H1 (cell line): ENCODE results near the gene ACACA.

Experiments
- ASH2L ChIP-seq: fragments of 200-600, 300-600 bp; sonication (generic); IDR thresholded peaks from one replicate; pipeline ENCODE4 v1.7.1; 2017; ENCODE audit warnings: low read length
- ATF3 ChIP-seq: IDR thresholded peaks from 2 replicates; pipeline ENCODE4 v1.6.1; 2011; ENCODE audit warnings: low read depth, mild to moderate bottlenecking, low read length; ENCODE audit not compliant: insufficient read depth
- CHD2 ChIP-seq: IDR thresholded peaks from 2 replicates; pipeline ENCODE4 v1.6.1; 2012; ENCODE audit warnings: low read length, improper control_type of control experiment
- CTCF ChIP-seq, 3 experiments: IDR thresholded peaks; 1 replicate in 2 of 3; 2 replicates in 1 of 3; pipeline versions ENCODE4 v1.5.1 to v1.6.1; 2011; ENCODE audit warnings: low read length in 3 of 3, mild to moderate bottlenecking in 3 of 3, inconsistent platforms in 2 of 3, low read depth in 1 of 3, moderate library complexity in 1 of 3; ENCODE audit not compliant: insufficient read depth in 1 of 3; ENCODE audit errors: control extremely low read depth in 1 of 3
- EP300 ChIP-seq, 2 experiments: IDR thresholded peaks; 1 replicate in 1 of 2; 2 replicates in 1 of 2; pipeline ENCODE4 v1.6.1; 2011 to 2012; ENCODE audit warnings: low read depth in 2 of 2, low read length in 2 of 2, mild to moderate bottlenecking in 2 of 2, borderline replicate concordance in 1 of 2, inconsistent platforms in 1 of 2, moderate library complexity in 1 of 2
- EZH2 ChIP-seq: fragments of 200-600 bp; sonication (generic); IDR thresholded peaks from 2 replicates; pipeline ENCODE4 v1.7.1; 2012; ENCODE audit warnings: low read depth, mild to moderate bottlenecking, moderate library complexity, low read length, inconsistent platforms; ENCODE audit not compliant: severe bottlenecking
- GTF2F1 ChIP-seq: IDR thresholded peaks from 2 replicates; pipeline ENCODE4 v1.6.1; 2012; ENCODE audit warnings: low read depth, low read length, improper control_type of control experiment, borderline replicate concordance
- POLR2AphosphoS5 ChIP-seq: IDR thresholded peaks from 2 replicates; pipeline ENCODE4 v1.6.1; 2011; ENCODE audit warnings: low read depth, low read length
- RAD21 ChIP-seq, 2 experiments: IDR thresholded peaks in 1 of 2; conservative IDR thresholded peaks in 1 of 2; 2 replicates each; pipeline ENCODE4 v1.6.1; 2011; ENCODE audit warnings: low read depth in 2 of 2, low read length in 2 of 2, improper control_type of control experiment in 1 of 2, inconsistent platforms in 1 of 2, mild to moderate bottlenecking in 1 of 2, moderate library complexity in 1 of 2
- SP4 ChIP-seq: IDR thresholded peaks from 2 replicates; pipeline ENCODE4 v1.6.1; 2012; ENCODE audit warnings: low read length, inconsistent platforms
- TEAD4 ChIP-seq: IDR thresholded peaks from 2 replicates; pipeline ENCODE4 v1.6.1; 2012; ENCODE audit warnings: low read depth, low read length, inconsistent platforms, mixed read lengths
- USF2 ChIP-seq: IDR thresholded peaks from 2 replicates; pipeline ENCODE4 v1.6.1; 2011; ENCODE audit warnings: low read length, improper control_type of control experiment

GRCh38 chr17:37422971-37423625, 16.5 kb upstream of the ACACA start:
- TF ChIP-seq POLR2AphosphoS5 (no peak), ATF3 (no peak), ASH2L (no peak), EP300 (IDR thresholded peaks at IDR 0.05; ENCODE audit: borderline replicate concordance in 1 of 2, low read depth in 2 of 2, low read length in 2 of 2) (no peak), EZH2 (no peak), SP4 (no peak), GTF2F1 (no peak), CHD2 (no peak), RAD21 (IDR thresholded peaks at IDR 0.05 in 1 of 2, conservative IDR thresholded peaks at IDR 0.05 in 1 of 2; ENCODE audit: low read depth in 2 of 2, low read length in 2 of 2) (no peak), CTCF (IDR thresholded peaks at IDR 0.05; ENCODE audit: control extremely low read depth in 1 of 3, insufficient read depth in 1 of 3, low read depth in 1 of 3, low read length in 3 of 3) (no peak), TEAD4 (no peak), USF2 (no peak)
